ENCODE results near the gene TAC1. TPM values are rescaled to one million over a fixed set of nuclear protein-coding genes. Genes with fewer than 3 reads are reported as not detected.

TAC1 gene, protein sequence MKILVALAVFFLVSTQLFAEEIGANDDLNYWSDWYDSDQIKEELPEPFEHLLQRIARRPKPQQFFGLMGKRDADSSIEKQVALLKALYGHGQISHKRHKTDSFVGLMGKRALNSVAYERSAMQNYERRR
- total RNA-seq = not detected in 2 replicates

DNA sequence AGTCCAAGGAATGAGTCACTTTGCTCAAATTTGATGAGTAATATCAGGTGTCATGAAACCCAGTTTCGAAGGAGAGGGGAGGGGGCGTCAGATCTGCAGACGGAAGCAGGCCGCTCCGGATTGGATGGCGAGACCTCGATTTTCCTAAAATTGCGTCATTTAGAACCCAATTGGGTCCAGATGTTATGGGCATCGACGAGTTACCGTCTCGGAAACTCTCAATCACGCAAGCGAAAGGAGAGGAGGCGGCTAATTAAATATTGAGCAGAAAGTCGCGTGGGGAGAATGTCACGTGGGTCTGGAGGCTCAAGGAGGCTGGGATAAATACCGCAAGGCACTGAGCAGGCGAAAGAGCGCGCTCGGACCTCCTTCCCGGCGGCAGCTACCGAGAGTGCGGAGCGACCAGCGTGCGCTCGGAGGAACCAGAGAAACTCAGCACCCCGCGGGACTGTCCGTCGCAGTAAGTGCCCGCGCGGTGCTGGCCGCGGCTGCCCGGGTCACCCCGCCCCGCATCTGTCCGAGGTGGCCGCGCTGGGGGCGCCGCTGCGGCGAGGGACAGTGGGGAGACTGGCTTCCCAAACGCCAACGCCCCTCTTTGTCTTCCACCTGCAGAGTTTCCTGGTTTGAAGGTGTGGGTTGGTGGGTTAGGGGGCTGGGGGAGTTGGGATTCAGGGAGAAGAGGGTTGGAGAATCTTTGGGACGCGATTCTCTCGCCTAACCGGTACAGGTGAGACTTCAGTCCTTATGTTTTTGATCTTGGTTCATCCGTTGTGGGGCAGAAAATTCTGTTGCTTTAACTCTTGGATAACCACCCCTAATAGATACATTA lies at the start of gene TAC1:
TAC1 (plus strand) TSS at position 351 of the 829 bp plus-strand sequence. CDS start 527 bp downstream, outside the sequence.

Other genes with a start within 250 kb of the TAC1 start
- gene ASNS, start 140.3 kb downstream of the TAC1 start, total RNA-seq = 49.3 and 53.2 TPM in 2 replicates

Measured in smooth muscle cell of trachea (primary cell).